SK-N-SH treated with all-trans-retinoic acid at 6 μM for 48 hours (cell line): ENCODE data around the gene SLX9.

Source experiments
- ARNTL ChIP-seq: fragments of 450-650 bp; formaldehyde crosslinking; IDR thresholded peaks from 2 replicates; pipeline ENCODE4 v1.5.0; 2020; ENCODE audit warnings: low read depth, mild to moderate bottlenecking, moderate library complexity, borderline replicate concordance
- CREB5 ChIP-seq: fragments of 250-450 bp; sonication (Bioruptor Pico); IDR thresholded peaks from 2 replicates; pipeline ENCODE4 v1.5.1; 2020; ENCODE audit warnings: low read depth, mild to moderate bottlenecking, moderate library complexity
- PATZ1 ChIP-seq: fragments of 250-450 bp; sonication (Bioruptor Pico); IDR thresholded peaks from 2 replicates; pipeline ENCODE4 v1.8.0; 2020; ENCODE audit warnings: mild to moderate bottlenecking, moderate library complexity, borderline replicate concordance
- PPARA ChIP-seq: fragments of 250-450 bp; sonication (Bioruptor Pico); IDR thresholded peaks from 2 replicates; pipeline ENCODE4 v1.5.0; 2020; ENCODE audit warnings: mild to moderate bottlenecking, borderline replicate concordance
- RARB ChIP-seq: fragments of 250-450 bp; sonication (Bioruptor Pico); IDR thresholded peaks from 2 replicates; pipeline ENCODE4 v1.8.0; 2021; ENCODE audit warnings: mild to moderate bottlenecking, moderate library complexity
- ZC3H10 ChIP-seq: fragments of 250-450 bp; sonication (Bioruptor Pico); IDR thresholded peaks from 2 replicates; pipeline ENCODE4 v1.5.1; 2021; ENCODE audit warnings: mild to moderate bottlenecking, moderate library complexity
- ZNF565 ChIP-seq: fragments of 450-650 bp; formaldehyde crosslinking; conservative IDR thresholded peaks from 2 replicates; pipeline ENCODE4 v1.5.0; 2020; ENCODE audit warnings: low read depth, mild to moderate bottlenecking, moderate library complexity
- ZNF8 ChIP-seq: fragments of 450-650 bp; formaldehyde crosslinking; IDR thresholded peaks from 2 replicates; pipeline ENCODE4 v1.5.0; 2020; ENCODE audit warnings: mild to moderate bottlenecking, moderate library complexity

GRCh38 chr21:44898851-44899767 is 40.7 kb upstream of the SLX9 start:
- no peak for TF ChIP-seq CREB5 (CRISPR knock-in tag)
- TF ChIP-seq ZC3H10 (CRISPR knock-in tag), result no peak
- TF ChIP-seq PPARA (CRISPR knock-in tag), result no peak
- no peak for TF ChIP-seq PATZ1
- TF ChIP-seq ZNF565 (CRISPR knock-in tag), result no peak
- TF ChIP-seq ARNTL (CRISPR knock-in tag), result no peak
- no peak for TF ChIP-seq ZNF8 (CRISPR knock-in tag)
- TF ChIP-seq RARB (CRISPR knock-in tag), result no peak
